GM12891 (cell line): ENCODE measurements around the gene ZFPM1.
"Not testable (repeated sequence)": the region's sequence is repeated elsewhere in the genome, so short reads cannot be mapped to it uniquely, and the experiment has no call there.

ENCODE experiments used
- DNase-seq: peaks from one replicate; pipeline ENCODE4 v3.0.0; 2011; ENCODE audit warnings: low spot score; ENCODE audit not compliant: insufficient read length
- FAIRE-seq: peaks from 2 replicates; lab custom pipeline; 2011; peaks lifted over from hg19 to GRCh38; lab: Jason Lieb, UNC
- PAX5 ChIP-seq: IDR thresholded peaks from 2 replicates; pipeline ENCODE4 v1.6.1; 2011; ENCODE audit warnings: low read length, moderate library complexity, mild to moderate bottlenecking; ENCODE audit not compliant: insufficient read depth, severe bottlenecking
- POLR2A ChIP-seq: IDR thresholded peaks from 2 replicates; pipeline ENCODE4 v1.6.1; 2011; ENCODE audit warnings: low read depth, low read length, control low read depth
- POLR2AphosphoS5 ChIP-seq: IDR thresholded peaks from 2 replicates; pipeline ENCODE4 v1.6.1; 2011; ENCODE audit warnings: low read depth, low read length, control low read depth
- POU2F2 ChIP-seq: IDR thresholded peaks from 2 replicates; pipeline ENCODE4 v1.6.1; 2011; ENCODE audit warnings: low read depth, mild to moderate bottlenecking, control low read depth, low read length, moderate library complexity
- SPI1 ChIP-seq: IDR thresholded peaks from 2 replicates; pipeline ENCODE4 v1.6.1; 2011; ENCODE audit warnings: low read depth, low read length, control low read depth
- TAF1 ChIP-seq: IDR thresholded peaks from 2 replicates; pipeline ENCODE4 v1.6.1; 2011; ENCODE audit warnings: low read depth, low read length, control low read depth

Gene ZFPM1

GRCh38 chr16:88511060-88511459 lies 58.0 kb downstream of the ZFPM1 start:
- TF ChIP-seq POLR2AphosphoS5 (no peak), TAF1 (no peak), POLR2A (no peak), PAX5 (no peak), POU2F2 (no peak), SPI1 (no peak)
- no peak for FAIRE-seq
- no peak for DNase-seq

GRCh38 chr16:88511906-88512305 lies 58.8 kb downstream of the ZFPM1 start:
- TF ChIP-seq POLR2A (no peak), POU2F2 (no peak), POLR2AphosphoS5 (no peak), PAX5 (no peak), TAF1 (no peak), SPI1 (no peak)
- FAIRE-seq (no peak), DNase-seq (no peak)

DNA sequence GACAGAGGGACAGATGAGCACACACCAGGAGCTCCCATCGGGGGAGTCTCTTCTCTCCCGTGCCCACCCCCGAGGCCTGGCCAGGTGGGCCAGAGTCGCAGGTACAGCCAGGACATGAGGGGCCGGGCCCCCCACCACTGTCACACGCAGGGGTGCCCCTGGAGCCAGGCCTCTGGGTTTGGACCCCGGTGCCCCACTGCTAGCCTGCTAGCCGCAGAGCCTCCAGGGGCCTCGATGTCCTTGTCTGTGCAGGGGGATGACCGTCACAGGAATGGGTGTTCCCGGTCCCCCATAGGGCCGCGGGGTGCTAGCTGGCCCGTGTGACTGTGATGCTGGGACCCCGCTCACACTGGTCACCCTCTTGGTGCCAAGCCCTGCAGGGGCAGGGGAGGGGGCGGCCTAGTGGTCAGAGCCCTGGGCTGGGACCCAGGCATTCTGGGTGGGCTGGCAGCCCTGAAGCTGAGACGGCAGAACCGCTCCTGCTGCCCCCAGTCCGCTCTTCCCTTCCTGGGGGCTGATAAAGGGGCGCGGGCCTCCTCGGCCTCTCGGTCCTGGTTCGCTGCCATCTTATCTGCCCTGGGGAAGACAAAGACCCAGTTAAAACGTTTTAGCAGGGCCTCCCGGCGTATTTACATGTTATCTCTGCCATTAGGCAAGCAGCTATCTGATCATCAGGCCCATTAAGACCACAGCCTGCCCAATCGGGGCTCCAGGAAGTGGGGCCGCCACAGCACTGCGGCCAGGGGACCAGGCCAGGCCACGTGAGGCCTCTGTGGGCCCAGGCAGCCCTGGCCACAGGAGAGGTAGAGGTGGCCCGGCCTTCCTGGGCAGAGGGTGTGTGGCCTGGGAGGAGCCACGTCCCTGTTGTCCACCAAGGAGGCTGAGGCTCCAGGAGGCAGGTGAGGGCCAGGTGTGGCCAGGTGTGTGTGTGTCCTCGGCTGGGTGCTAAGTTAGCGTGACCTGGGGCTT lies 59.9 kb downstream of the ZFPM1 start:
- TF ChIP-seq PAX5, result no peak
- no peak for TF ChIP-seq POU2F2
- TF ChIP-seq SPI1, result no peak
- no peak for TF ChIP-seq POLR2A
- TF ChIP-seq POLR2AphosphoS5, result no peak
- no peak for TF ChIP-seq TAF1
- DNase-seq, result no peak
- no peak for FAIRE-seq

GRCh38 chr16:88514070-88514469 lies 61.0 kb downstream of the ZFPM1 start:
- DNase-seq (no peak), FAIRE-seq (no peak)
- TF ChIP-seq SPI1 (no peak), POU2F2 (no peak), POLR2A (no peak), POLR2AphosphoS5 (no peak), TAF1 (no peak), PAX5 (no peak)

GRCh38 chr16:88514526-88515232 lies 61.6 kb downstream of the ZFPM1 start:
- DNase-seq, result no peak
- no peak for FAIRE-seq
- TF ChIP-seq POLR2AphosphoS5 (no peak), SPI1 (no peak), POU2F2 (no peak), TAF1 (no peak), PAX5 (no peak), POLR2A (no peak)

- TF ChIP-seq PAX5 (no peak), POLR2A (no peak), POLR2AphosphoS5 (no peak), TAF1 (no peak), POU2F2 (no peak), SPI1 (no peak)
- no peak for FAIRE-seq
- DNase-seq, result no peak
These were observed 62.3 kb downstream of the ZFPM1 start for GRCh38 chr16:88515371-88515770.

DNA sequence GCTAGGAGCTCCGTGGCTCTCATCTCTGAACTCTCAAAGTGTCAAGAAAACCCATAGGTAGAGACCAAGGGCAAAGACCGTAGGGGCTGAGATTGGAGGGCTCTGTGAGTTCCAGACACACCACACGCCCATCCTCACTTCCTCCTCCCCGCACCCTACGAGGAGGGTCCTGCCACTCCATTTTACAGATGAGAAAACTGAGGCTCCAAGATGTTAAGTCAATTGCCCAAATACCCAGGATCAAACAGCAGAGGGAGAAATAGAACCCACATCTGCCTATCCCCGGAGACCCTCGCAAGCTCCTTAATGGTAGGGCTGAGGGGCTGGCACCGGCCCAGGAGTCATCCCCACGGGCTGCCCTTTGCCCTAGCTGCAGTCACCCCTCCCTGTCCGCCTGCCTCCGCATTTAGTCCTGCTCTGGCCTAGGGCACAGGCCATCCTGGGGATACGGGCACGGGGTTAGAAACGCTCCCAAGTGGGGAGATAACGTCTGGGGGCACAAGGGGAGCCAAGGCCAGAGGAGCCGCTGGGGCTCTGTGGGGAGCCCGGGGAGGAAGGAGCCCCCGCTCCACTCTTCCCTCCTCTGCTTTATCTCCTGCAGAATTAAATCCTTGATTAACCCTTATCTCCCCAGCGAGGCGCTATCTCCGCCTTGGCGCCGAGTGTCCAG lies 63.0 kb downstream of the ZFPM1 start:
- TF ChIP-seq POLR2AphosphoS5, result no peak
- no peak for TF ChIP-seq PAX5
- TF ChIP-seq POLR2A, result no peak
- TF ChIP-seq SPI1, result no peak
- no peak for TF ChIP-seq TAF1
- no peak for TF ChIP-seq POU2F2
- no peak for DNase-seq
- no peak for FAIRE-seq

GRCh38 chr16:88516601-88517061 lies 63.6 kb downstream of the ZFPM1 start:
- TF ChIP-seq TAF1 (no peak), SPI1 (no peak), POLR2AphosphoS5 (no peak), POU2F2 (no peak), PAX5 (no peak), POLR2A (no peak)
- FAIRE-seq, result no peak

GRCh38 chr16:88517208-88517774 lies 64.2 kb downstream of the ZFPM1 start:
- DNase-seq, FAIRE-seq: not testable (repeated sequence)

More at GRCh38 chr16:88516601-88517061, 63.6 kb downstream of the ZFPM1 start:
- DNase-seq, result no peak

DNA sequence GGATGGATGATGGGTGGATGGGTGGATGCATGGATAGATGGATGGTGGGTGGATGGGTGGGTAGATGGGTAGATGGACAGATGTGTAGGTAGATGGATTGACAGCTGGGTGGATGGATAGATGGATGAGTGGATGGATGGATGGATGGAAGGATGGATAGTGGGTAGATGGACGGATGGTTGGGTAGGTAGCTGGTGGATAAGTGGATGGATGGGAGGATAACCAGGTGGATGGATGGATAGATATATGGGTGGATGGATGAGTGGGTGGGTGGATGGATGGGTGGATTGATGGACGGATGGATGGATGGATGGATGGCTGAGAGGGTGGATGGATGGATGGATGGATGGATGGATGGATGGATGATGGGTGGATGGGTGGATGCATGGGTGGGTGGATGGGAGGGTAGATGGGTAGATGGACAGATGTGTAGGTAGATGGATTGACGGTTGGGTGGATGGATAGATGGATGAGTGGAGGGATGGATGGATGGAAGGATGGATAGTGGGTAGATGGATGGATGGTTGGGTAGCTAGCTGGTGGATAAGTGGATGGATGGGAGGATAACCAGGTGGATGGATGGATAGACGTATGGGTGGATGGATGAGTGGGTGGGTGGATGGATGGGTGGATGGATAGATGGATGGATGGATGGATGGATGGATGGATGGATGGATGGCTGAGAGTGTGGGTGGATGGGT lies 65.5 kb downstream of the ZFPM1 start:
- not testable (repeated sequence) for FAIRE-seq, DNase-seq
